HG02610 (cell line): ENCODE results near the gene B2M.
"Not testable (repeated sequence)": the region's sequence is repeated elsewhere in the genome, so short reads cannot be mapped to it uniquely, and the experiment has no call there.

ENCODE experiments used
- ATAC-seq: cut with Tn5 transposase; IDR thresholded peaks from one replicate; pipeline ENCODE4 v1.9.1; 2021; ENCODE audit warnings: mild to moderate bottlenecking, moderate library complexity; ENCODE audit not compliant: unreplicated experiment

The B2M gene

DNA sequence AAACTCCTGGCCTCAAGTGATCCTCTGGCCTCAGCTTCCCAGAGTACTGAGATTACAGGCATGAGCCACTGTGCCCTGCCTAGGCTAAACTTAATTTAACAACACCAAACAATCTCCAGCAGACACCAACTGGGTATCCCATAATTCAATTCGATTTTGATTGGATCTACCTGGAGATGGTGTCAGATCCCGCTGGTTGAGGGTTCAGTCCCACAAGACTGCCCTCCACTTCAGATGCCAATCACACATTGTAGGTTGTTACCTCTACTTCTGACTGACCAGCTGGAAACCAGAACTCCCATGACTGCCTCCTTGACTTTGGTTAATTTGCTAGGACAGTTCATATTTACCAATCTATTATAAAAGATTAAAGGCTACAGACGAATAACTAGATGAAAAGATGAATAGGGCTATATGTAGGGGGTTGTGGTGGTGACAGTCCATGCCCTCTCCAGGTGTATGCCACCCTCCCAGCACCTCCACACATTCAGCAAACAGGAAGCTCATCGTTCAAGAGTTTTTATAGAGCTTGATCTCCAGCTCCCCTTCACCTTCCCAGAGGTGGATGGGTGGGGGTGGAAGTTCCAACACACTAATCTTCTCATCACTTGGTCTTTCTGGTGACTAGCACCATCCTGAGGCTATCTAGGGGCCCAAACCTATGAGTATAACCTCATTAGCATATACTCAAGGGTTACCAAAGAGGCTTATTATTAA is 9.3 kb downstream of the B2M start:
- ATAC-seq, result no peak

DNA sequence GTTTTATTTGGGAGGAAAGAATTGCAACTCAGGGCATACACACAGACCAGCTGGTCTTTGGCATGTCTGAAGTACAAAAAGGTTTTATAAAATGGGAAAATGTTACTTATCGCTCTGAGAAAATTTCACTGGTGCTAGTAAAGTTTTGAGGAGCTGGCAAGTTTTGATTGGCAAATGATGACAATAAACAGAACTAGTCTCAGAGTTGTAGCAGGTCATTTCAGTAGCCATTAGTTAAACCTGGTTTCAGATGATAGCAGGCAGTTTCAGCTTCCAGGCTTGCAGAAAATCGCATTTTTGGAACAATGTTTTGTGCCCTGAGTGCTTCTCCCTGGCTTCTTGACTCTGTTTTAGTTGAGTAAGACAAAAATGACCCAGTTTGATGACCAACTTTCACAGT is 10.7 kb downstream of the B2M start:
- no peak for ATAC-seq

DNA sequence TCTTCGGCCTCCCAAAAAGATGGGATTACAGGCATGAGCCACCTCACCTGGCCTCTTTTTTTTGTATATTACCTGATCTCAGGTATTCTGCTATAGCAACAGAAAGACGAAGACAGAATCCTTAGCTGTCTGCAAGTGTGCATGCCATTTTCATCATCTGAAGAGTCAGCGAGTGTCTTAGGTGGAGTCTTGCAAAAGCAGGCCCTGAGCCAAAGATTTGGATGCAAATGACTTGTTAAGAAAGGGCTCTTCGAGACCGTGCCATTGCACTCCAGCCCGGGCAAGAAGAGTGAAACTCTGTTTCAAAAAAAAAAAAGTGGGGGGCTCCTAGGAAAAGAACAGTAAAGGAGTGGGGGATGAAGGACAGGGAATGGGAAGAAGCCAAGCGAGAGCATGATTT is 14.8 kb downstream of the B2M start:
- no peak for ATAC-seq

DNA sequence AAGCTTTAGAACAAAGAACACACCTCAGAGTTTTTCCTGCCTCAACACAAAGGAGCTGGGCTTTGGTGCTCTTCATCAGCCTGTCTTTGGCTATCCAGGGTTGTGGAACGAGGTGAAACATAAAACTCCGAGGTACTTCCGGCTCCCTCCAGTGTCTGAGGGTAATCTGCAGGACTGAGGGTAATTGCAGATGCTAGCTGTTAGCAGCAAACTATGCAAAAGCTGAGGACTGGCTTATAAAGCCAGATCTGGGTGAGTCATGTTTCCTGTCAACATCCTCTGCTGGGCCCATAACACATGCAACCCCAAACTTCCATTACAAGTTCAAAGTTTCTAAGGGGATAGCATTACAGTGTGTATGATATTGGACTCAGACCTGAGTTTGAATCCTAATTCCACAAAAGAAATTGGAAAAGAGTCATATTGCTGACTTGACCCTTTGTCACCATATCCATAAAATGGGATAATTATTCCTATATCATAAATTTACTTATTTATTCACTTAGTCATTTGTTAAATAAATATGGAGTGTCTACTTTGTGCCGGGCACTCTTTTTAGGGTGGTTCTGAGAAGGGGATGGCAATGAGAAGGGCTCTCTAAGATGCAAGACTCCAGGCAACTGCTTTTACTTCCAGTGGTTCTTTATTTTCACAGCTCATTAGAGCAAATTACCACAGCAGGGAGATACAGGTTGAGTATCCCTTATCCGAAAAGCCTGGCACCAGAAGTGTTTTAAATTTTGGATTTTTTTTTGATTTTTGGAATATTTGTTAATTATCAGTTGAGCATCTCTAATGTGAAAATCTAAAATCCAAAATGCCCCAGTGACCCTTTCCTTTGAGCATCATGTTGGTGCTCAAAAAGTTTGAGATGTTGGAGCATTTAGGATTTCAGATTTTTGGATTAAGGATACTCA is 15.5 kb downstream of the B2M start:
- ATAC-seq, result peak; percentile 37

DNA sequence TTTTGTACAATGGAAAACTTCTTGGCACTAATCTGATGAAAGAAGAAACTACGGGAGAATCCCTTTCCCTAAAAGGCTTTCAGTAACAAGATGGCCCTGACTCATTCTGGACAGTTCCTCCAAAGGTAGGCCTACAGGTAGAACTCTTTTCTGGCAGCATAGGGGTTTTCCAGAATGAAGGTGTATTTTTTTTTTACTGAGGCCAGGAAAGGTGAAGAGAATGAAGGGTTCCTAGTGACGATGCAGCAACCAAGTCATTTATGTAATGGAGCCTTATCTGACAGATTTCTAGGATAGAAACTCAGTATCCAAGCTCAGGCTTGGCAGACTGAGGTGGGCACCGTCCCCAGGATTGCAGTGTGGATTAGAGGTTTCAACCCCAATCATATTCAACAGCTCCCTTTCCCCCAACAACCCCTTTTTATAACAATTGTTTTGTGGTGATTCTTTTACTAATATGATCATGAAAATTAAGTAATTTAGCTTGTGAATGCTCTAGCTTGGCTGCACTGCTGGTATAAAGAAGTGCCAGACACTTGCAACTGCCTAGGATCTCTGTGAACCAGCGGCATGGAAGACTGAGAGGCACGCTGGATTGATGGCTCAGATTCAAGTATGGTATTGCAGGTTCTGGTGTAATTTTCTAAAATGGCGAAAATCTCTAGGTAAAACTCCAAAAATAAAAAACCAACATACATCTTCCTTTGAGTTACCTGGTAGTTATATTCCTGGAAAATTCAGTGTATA is 16.3 kb downstream of the B2M start:
- no peak for ATAC-seq

DNA sequence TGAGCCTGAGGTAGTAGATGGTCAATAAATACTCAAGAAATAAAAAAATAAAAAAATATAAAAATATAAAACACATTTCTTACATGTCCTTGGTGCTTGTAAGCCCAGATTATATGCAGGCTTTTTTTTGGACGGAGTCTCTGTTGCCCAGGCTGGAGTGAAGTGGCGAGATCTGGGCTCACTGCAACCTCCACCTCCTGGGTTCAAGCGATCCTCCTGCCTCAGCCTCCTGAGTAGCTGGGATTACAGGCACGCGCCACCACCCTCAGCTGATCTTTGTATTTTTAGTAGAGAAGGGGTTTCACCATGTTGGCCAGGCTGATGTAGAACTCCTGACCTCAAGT is 16.9 kb downstream of the B2M start:
- not testable (repeated sequence) for ATAC-seq

DNA sequence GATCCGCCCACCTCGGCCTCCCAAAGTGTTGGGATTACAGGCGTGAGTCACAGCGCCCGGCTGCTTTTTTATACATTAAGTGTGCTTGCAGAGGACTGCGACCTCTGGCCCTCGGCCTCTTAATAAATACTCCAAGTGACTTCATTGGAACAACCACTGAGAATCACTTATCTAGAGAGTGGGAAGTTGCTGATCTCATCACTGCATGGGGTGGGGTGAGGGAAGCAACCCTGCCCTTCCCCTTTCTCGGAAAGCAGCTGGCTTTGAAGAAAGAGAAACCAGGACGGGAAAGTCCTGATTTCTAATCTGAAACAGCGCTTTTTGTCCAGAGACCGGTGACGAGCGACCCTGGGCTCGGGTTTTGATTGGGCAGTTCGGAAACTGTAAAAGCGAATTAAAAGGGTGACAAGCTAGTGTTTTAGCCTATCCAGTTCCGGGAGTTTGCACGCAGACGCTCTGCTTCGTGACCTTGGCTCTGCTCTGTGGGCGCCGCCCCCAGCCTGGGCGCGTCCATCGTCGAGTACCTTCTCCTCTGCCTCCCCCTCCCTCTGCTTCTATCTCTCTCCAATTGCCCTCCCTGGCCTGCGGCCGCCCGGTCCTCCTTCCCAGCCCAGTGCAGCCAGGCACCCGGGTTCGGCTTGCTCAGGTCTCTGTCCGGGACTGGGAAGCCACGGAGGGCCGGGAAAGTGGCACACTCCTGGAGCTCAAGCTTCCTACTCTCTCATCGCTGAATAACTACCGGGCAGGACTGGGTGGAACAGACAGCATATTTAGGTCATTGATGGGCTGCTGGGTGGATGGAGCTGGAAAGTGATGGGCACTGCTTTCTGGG is 17.5 kb downstream of the B2M start:
- peak; percentile 76 for ATAC-seq

DNA sequence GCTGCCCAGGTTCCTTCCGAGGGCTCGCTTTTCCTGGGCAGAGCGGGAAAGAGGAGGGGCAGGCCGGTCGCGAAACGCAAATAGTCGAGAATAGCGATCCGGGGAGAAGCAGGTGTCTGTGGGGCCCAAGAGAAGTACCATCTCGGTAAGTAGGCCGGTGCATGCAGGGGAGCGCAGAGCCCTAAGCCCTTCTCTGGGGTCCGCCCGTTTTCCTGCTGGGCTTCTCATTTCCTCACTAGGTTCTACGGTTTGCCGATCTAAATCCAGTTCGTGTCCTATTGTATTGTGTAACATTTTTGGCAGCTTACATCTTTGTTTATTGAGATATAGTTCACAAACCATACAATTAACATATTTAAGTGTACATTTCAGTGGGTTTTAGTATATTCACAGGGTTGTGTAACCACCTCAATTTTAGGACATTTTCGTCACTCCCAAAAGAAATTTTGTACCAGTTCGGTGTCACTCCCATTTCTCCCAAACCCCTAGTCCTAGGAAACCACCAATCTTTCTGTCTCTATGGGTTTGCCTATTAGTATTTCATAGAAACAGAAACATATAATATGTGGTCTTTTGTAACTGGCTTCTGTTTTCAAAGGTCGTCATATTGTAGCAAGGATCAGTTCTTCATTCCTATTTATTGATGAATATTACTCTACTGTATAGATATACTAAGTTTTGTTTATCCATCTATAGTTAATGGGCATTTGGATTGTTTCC is 18.3 kb downstream of the B2M start:
- no peak for ATAC-seq

DNA sequence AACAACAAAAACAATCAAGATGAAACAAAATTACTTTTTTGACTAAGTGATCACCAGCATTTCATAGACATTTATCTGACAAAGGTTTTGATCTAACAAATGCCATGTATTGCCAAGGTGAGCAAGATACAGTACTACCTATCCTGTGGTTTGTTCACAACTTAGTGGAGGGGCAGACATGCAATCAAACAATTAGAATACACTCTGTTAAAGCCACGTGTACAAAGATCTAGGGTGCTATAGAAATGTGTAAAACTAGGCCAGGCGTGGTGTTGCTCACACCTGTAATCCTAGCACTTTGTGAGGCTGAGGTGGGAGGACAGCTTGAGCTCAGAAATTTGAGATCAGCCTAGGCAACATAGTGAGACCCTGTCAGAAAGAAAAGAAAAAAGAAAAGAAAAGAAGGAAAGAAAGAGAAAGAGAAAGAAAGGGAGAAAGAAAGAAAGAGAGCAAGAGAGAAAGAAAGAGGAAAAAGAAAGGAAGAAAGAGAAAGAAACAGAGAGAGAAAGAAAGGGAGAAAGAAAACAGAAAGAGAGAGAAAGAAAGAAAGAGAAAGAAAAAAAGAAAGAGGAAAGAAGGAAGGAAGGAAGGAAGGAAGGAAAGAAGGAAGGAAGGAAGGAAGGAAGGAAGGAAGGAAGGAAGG is 23.6 kb downstream of the B2M start:
- no peak for ATAC-seq

DNA sequence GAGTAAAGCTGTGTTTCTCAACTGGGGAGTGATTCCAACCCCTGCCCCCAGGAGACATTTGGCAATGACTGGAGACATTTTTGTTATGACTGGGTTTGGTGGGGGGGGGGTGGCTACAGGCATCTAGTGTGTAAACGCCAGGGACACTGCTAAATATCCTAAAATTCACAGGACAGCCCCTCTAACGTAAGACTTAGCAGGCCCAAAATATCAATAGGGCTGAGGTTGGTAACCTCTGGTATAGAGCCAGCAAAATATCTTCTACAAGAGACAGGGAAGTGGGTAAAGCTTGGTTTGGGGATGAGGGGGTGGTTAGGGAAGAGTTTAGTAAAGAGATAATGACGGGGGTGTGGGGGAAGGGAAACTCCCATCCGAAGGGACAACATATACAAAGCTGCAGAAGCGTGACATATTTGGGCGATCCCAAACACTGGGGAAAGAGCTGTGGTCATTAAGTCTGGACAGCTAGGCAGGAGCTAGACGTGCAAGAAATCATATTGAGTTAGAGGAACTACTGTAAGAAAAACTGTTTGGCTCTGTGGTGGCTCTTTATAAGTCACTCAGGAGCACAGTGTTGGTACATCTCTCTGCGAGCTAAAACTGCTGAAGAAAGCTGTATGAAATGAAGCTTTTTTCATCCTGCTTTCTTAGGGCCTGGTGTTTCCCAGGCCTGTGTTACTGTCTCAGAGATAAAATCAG is 24.3 kb downstream of the B2M start:
- peak; percentile 47 for ATAC-seq

DNA sequence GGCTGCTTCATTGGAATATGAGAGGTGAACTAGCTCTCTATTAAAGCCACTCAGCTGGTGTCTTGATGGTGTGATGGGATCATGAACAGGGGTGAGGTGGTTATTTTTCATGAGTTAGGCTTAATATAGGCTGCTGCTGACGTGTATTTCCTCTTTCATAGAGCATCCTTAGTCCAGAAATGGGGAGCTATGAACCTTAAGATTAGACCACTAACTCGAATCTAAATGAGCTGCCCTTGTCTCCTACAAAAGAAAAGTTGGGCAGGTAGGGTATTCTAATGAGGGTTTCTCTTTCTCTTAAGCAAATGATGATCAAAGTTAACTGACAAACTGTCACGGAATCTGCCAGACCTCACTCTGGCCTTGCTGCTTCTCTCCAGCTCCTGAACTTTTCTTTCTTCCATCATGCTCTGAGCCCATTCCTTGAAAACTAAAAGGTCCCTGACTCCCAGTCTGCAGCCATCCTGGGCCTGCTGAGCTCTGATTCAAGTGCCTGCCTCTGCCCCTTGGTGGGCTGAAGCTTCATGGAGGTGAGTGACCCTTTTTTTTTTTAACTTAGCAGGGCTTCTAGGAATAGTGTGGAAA is 25.0 kb downstream of the B2M start, which contains the start of gene TRIM69:
TSS of gene TRIM69 (plus strand) at position 348 of the 585 bp plus-strand sequence. CDS start at position 525, 177 bp downstream.
- peak; percentile 40 for ATAC-seq

DNA sequence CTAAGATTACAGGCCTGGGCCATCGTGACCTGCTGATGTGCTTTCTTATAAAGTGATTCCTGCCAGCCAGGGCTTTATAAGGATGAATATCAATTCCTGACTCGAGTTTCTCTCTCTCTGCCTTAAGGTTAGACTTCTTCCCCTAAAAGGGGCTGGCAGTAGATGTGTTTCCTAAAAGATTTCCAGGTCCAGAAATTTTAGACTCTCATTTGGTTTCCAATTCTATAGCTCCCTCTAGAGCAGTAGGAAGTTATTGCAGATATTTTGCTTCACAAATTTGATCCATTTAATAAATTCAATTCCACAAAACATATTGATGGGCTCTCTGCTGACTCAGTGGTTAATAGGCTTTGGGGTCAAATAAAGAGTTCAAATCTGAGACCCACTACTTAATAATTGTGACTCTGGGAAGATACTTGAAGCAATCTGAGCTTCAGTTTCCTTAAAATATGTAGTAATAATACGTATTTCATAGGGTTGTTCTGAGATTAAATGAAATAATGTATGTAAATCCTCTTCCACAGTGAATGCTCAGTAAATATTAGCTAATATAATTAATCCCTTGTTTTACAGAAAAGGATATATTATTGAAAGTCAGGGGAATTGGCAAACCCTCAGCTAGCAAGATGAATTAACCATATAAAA is 27.1 kb downstream of the B2M start:
- ATAC-seq, result no peak

DNA sequence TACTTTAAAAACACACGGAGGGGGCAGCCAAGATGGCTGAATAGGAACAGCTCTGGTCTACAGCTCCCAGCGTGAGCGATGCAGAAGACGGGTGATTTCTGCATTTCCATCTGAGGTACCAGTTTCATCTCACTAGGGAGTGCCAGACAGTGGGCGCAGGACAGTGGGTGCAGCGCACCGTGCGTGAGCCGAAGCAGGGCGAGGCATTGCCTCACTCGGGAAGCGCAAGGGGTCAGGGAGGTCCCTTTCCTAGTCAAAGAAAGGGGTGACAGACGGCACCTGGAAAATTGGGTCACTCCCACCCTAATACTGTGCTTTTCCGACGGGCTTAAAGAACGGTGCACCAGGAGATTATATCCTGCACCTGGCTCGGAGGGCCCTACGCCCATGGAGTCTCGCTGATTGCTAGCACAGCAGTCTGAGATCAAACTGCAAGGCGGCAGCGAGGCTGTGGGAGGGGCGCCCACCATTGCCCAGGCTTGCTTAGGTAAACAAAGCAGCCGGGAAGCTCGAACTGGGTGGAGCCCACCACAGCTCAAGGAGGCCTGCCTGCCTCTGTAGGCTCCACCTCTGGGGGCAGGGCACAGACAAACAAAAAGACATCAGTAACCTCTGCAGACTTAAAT is 28.0 kb downstream of the B2M start:
- not testable (repeated sequence) for ATAC-seq

DNA sequence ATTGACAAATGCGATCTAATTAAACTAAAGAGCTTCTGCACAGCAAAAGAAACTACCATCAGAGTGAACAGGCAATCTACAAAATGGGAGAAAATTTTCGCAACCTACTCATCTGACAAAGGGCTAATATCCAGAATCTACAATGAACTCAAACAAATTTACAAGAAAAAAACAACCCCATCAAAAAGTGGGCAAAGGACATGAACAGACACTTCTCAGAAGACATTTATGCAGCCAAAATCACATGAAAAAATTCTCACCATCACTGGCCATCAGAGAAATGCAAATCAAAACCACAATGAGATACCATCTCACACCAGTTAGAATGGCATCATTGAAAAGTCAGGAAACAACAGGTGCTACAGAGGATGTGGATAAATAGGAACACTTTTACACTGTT is 32.1 kb downstream of the B2M start:
- not testable (repeated sequence) for ATAC-seq

DNA sequence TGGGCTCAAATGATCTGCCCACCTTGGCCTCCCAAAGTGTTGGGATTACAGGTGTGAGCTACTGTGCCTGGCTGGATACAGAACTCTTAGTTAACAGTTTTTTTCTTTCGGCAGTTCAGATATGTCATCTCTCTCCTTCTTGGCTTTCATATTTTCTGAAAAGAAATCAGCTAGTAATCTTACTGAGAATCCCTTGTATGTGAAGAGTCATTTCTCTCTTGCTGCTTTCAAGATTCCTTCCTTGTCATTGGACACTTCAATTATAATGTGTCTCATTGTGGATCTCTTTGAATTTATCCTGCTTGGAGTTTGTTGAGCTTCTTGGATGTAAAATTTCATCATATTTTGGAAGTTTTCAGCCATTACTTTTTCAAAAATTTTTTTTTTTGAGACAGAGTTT is 42.0 kb downstream of the B2M start:
- ATAC-seq, result no peak

DNA sequence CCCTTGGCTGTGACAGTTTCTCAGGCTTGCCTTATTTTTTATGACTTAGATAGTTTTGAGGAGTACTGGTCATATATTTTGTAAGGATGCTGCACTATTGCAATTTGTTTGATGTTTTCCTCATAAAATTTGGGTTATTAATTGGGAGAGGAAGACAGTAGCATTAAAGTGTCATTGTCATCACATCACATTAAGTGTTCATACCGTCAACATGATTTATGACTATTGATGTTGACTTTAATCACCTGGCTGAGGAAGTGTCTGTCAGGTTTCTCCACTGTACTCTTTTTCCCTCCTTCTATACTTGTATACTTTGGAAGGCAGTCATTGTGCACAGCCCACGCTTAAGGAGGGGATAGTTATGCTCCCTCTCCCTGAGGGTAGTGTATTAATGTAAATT is 51.9 kb downstream of the B2M start:
- no peak for ATAC-seq

DNA sequence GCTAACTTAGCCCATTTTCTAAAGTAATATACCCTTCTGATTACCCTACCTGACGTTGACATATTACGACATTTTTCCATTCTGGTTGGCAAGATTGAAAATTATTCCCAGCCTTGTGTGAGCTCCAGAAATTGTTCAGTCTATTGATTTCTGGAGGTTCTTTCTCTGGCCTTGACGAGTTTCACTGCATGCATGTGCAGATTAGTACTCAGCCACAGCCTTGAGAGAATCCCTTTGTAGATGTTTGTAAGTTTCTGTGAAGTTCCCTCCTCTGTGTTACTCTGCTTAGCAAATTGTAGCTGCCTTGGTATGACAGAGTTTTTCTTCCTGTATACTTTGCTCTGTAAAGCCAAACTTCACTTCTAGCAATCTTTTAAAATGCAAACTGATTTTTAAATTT is 52.5 kb downstream of the B2M start:
- ATAC-seq, result no peak

DNA sequence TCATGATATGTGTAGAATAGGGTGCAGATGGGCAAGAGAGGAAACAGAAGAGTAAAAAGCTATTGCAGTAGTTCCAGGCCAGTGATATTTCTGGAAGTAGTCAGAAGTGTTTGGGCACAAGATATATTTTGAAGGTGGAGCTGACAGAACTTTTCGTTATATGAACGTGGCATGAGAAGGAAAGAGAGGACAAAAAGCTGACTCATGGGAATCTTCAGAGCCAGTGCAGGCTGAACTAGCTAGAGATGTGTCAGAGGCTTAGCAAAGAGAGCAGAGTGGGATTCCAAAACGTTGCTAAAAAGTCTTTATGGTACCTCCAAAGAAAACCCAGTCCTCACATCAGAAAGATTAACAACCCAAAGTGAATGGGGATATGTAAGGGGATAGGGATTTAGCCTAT is 53.7 kb downstream of the B2M start:
- no peak for ATAC-seq
